GM21360 (cell line): ENCODE results near the gene SLC9A8.
"Not testable (repeated sequence)": the region's sequence is repeated elsewhere in the genome, so short reads cannot be mapped to it uniquely, and the experiment has no call there.

Experiments used
- ATAC-seq: cut with Tn5 transposase; IDR thresholded peaks from one replicate; pipeline ENCODE4 v1.9.1; 2021; ENCODE audit warnings: mild to moderate bottlenecking, moderate library complexity; ENCODE audit not compliant: unreplicated experiment

The SLC9A8 gene

GRCh38 chr20:49891476-49892110 lies 79.0 kb downstream of the SLC9A8 start:
- no peak for ATAC-seq

GRCh38 chr20:49892260-49892659 lies 79.6 kb downstream of the SLC9A8 start:
- ATAC-seq, result no peak

DNA sequence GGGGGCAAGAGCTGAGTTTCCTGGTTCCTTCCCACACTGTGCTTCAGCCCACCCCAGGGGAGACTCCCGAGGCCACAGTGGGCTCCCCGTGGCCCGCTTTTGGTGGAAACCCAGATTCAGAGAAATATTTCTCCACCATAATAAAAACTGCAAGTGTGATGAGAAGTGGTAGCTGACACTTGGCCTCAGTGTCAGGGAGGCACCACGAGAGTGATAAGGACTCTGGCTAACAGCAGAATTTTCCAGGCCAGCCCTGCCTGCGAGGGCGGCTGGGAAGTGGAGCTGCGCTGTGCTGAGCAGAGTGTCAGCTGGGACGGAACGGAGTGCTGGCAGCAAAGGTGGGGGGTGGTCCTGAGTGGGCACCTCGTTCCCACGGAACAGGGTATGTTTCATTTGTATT lies 80.2 kb downstream of the SLC9A8 start:
- no peak for ATAC-seq

GRCh38 chr20:49893242-49894072 lies 80.8 kb downstream of the SLC9A8 start:
- no peak for ATAC-seq

DNA sequence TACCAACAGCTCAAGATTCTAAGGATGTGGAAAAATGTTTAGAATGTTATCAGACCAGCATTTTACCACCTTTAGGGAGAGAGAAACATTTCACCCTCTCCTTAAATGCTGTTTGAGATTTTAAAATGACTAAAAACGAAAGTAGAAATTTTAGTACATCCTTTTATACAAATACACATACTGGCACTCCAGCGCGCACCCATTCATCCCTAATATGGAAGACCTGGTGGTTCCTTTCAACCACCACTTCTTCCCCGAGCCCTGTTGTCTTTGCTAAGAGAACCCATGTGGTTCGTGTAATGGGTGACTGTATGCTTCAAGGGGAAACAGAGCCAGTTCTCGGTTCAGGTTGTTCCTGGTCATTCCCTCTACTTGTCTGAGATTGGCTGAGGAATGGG lies 81.4 kb downstream of the SLC9A8 start:
- ATAC-seq, result no peak

- ATAC-seq, result not testable (repeated sequence)
Observed at GRCh38 chr20:49895474-49896093, 83.0 kb downstream of the SLC9A8 start.

DNA sequence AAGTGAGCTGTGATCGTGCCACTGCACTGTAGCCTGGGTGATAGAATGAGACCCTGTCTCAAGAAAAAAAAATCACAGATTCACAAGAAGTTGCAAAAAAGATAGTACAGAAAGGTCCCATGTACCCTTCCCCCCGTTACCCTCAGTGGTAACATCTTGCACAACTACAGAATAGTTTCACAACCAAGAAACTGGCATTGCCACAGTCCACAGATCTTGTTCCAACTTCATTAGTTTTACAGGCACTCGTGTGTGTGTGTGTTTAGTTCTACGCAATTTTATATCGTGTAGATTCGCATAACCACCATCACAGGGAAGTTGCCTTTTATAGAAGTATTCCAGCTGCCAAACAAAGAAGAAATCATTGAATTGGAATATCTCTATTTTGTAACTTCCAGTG lies 83.6 kb downstream of the SLC9A8 start:
- no peak for ATAC-seq

DNA sequence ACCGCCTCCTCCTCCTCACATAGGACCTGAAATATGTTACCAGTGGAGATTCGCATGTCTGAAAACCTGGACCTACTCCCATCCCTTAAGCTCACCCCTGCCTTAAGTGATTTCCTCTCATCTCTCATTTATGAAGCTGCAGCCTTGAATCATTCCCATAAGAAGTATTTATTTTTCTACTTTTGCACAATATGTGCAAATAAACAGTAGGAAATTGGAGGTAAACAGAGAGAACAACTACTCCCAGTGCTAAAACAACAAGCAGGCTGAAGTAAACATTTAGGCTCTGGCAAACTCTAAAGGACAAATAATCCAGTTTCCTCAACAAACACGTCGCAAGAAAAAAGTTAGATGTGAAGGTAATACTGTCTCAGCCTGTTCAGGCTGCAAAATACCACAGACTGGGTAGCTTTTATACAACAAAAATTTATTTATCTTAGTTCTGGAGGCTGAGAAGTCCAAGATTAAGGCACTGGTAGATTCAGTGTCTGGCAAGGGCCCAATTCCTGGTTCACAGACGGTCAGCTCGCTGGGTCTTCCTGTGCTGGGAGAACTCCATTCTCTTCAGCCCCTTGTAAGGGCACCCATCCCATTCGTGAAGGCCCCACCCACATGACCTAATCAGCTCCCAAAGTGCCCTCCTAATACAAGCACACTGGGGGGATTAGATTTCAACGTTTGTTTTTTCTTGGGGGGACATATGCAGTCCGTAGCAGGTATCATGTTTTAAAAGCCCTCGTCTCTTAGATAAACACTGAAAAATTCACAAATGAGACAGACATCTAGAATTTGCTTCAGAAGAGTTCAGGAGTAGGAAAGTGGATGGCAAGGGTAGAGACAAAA lies 87.1 kb downstream of the SLC9A8 start:
- ATAC-seq, result no peak

DNA sequence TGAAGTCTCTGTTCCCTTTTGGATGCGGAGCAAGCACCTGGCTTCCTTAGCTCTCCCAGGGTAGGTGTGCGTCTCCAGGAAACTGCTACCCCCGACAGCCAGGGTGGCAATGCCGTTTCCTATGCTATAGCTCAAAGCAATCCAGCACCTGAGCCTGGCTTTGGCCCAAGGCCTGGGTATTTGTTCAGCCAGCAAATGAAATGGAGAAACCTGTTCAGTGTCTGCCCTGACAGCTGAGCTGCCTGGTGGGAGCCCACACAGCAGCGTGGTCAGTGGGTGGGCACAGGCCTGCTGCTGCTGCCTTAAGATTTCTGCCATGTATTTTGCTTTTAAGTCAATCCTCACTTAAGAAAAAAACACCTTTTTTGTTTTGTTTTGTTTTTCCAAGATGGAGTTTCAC lies 89.0 kb downstream of the SLC9A8 start:
- no peak for ATAC-seq

- no peak for ATAC-seq
Observed at GRCh38 chr20:49904440-49905214, 92.0 kb downstream of the SLC9A8 start.

GRCh38 chr20:49905415-49906091 lies 92.9 kb downstream of the SLC9A8 start:
- no peak for ATAC-seq

DNA sequence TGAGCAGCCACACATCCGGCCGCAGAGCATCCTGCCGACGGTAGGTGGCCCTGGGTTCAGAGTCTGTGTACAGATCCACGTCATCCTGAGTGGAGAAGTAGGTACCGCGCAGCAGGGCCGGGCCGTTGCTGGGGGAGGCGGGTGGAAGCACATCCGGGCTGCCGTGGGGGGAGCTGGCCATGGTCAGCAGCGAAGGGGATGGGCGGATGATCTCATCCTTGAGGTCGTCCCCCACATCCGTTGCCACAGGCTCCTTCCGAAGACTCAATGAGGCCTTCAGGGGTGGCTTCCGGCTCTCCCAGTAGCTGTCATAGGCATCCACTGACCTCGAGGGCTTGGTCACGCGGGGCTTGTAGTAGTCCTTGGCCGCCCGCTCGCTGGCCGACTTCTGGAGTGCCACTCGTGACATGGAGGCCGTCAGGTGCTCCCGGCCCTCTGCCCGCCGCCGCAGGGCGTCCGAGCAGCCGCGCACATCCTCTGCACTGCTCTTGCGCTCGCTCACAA lies 93.5 kb downstream of the SLC9A8 start:
- no peak for ATAC-seq

GRCh38 chr20:49906615-49907154 lies 94.1 kb downstream of the SLC9A8 start:
- ATAC-seq, result no peak

DNA sequence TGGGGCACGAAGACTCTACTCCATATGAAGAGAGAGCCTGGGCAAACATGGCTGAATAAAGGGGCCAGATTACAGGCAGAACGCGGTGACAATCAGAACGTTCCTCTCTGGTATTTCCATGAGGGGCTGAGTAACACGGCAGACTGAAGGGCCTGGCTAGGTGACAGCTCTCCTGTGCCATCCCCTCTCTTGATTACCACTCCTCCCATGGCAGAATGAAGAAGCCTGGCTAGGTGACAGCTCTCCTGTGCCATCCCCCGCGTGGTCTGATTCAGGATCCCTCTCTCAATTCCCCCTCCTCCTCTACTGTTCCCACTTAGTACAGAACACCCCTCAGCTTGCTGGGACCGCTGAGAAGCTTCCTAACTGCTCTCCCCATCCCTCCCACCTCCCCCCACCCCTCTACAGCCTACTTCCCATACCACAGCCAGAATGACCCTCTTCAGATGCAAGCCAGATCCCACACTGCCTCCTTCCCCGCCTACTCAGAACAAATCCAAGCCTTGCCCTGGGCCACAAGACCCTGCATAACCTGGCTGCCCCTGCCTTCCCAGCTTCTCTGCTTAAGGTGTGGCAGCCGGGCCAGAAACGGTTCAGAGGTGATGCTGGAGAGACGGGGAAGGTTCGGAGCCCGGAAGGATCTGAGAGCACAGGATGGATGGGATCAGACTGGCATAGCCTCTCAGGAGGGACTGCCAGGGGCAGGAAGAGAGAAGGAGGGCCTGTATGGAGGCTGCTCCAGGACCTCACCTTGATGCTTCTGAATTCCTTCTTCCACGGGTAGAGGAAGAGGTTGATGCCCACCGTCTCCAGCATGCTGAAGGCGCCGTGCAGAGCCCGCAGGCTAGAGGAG lies 95.0 kb downstream of the SLC9A8 start:
- no peak for ATAC-seq

DNA sequence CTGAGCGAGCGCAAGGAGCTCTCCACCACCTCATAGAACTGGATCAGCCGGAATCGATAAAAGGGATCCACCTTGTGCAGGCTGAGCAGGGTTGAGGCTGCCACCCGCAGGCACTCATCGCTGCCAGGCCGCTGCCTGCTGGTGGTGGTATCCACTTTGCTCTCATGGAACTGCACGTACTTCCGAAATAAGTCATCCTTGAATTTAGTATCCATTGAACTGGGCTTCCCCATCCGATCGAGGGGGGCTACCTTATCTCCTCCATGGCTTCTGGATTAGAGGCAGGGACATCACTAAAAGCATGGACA lies 95.6 kb downstream of the SLC9A8 start:
- ATAC-seq, result no peak

DNA sequence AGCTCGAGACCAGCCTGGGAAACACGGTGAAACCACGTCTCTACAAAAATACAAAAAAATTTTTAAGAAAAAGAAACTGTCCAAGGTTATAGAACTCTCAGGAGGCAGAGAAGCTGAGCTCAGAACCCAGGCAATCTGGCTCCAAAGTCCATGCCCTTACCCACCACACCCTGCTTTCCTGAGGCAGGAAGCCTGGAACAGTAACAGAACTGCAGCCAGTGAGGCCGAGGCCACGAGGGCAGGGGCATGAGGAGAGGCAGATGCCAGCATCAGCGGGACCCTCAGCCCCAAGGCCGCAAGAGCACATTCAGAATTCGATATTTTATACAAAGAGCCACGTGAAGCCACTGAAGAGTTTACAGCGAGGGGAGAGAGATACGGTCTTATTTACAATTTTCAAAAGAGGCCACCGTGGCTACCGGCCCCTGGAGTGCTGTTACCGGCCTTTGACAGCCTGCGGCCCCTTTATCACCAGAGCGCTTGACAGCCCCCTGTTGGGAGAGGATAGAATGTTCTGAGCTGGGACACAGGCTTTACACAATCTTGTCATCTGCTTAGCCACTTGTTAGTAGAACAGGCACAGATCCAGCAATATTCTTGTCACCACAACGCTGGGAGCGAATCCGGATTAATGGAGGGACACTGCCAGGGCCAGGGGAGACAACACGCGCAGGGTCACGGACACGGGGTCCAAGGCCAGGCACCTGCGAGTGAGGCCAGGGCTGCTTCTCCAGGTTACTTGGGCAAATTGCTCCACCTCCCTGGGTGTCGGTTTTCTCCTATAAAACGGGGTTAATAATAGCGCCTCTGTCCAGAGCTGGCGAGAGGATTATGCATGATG lies 97.1 kb downstream of the SLC9A8 start:
- ATAC-seq, result no peak

DNA sequence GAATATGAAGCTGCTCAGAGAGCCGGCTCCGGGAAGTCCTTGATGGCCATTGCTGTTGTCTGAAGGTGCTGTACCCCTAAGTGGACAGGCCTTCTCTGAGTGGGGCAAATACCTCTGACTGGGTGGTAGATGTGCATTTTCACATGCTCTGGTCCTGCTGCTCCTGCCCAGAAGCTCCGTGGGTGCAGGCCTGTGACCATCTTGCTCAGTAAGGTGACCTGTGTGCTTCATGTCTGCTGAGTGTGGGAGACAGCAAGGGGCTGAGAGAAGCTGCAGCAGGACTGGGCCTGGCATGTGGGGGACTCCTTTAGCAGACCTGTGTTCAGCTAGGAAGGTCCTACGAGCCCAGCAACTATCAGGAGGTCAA lies 97.7 kb downstream of the SLC9A8 start:
- no peak for ATAC-seq
